Activated naive CD4-positive, alpha-beta T cell treated with anti-CD3 and anti-CD28 coated beads, Interleukin-2, amount 50 U/mL, for 16 hours (primary cell): Measurements from ENCODE around the gene RNASE1.
"Not testable (repeated sequence)": the region's sequence is repeated elsewhere in the genome, so short reads cannot be mapped to it uniquely, and the experiment has no call there.

Experiments used
- DNase-seq: peaks from one replicate; pipeline ENCODE4 v3.0.0-alpha.2; 2020

Gene RNASE1

DNA sequence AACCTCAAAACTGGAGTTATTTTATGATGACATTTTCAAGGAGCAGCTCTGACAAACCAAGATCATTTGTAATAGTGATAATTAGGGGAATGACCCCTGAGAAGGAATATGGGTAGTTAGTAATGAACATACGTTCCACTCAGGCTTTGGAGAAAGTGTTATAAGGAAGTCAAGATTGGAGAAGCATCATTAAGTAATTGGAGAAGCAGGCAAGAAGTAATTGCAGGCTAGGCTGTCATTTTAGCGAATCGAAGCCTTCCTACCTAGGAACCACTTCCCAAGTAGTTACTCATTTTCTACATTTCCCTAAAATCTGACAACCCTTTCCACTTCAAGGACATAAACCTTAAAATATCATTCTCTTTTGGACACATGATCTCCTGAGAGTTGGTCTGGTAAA, 33.2 kb downstream of the RNASE1 start:
- DNase-seq, result no peak

DNA sequence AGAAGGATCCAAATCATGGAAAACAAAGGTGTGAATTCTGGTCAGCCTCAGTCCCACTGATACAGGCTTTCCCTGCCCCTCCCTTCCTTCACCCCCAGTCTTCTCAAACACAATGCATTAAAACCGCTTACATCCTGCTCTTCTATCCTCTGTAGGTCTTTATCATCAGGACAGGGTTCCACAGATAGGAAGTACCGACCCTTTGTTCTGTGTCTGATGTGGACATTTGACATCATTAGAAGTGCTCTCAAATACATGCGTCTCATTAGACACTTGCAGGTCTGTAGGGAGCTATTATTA, 34.1 kb downstream of the RNASE1 start:
- no peak for DNase-seq

- DNase-seq, result no peak
Observed at GRCh38 chr14:20760950-20761349, 41.7 kb downstream of the RNASE1 start.

GRCh38 chr14:20759465-20759864, 43.2 kb downstream of the RNASE1 start:
- DNase-seq, result not testable (repeated sequence)

GRCh38 chr14:20757965-20758364, 44.7 kb downstream of the RNASE1 start:
- DNase-seq, result no peak

GRCh38 chr14:20755037-20755436, 47.6 kb downstream of the RNASE1 start:
- DNase-seq, result no peak

- DNase-seq, result no peak
Observed at GRCh38 chr14:20754308-20754707, 48.3 kb downstream of the RNASE1 start.

GRCh38 chr14:20751963-20752562, 50.6 kb downstream of the RNASE1 start:
- no peak for DNase-seq
